Activated CD4-positive, alpha-beta T cell treated with anti-CD3 and anti-CD28 coated beads for 4 hours (primary cell): Measurements from ENCODE around the gene IRS2.
"Not testable (repeated sequence)": the region's sequence is repeated elsewhere in the genome, so short reads cannot be mapped to it uniquely, and the experiment has no call there.

ENCODE experiments used
- DNase-seq, 2 donors: peaks; one replicate each; pipeline ENCODE4 v3.0.0-alpha.2; 2020

IRS2 gene, protein sequence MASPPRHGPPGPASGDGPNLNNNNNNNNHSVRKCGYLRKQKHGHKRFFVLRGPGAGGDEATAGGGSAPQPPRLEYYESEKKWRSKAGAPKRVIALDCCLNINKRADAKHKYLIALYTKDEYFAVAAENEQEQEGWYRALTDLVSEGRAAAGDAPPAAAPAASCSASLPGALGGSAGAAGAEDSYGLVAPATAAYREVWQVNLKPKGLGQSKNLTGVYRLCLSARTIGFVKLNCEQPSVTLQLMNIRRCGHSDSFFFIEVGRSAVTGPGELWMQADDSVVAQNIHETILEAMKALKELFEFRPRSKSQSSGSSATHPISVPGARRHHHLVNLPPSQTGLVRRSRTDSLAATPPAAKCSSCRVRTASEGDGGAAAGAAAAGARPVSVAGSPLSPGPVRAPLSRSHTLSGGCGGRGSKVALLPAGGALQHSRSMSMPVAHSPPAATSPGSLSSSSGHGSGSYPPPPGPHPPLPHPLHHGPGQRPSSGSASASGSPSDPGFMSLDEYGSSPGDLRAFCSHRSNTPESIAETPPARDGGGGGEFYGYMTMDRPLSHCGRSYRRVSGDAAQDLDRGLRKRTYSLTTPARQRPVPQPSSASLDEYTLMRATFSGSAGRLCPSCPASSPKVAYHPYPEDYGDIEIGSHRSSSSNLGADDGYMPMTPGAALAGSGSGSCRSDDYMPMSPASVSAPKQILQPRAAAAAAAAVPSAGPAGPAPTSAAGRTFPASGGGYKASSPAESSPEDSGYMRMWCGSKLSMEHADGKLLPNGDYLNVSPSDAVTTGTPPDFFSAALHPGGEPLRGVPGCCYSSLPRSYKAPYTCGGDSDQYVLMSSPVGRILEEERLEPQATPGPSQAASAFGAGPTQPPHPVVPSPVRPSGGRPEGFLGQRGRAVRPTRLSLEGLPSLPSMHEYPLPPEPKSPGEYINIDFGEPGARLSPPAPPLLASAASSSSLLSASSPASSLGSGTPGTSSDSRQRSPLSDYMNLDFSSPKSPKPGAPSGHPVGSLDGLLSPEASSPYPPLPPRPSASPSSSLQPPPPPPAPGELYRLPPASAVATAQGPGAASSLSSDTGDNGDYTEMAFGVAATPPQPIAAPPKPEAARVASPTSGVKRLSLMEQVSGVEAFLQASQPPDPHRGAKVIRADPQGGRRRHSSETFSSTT (N-terminal part only)

DNA sequence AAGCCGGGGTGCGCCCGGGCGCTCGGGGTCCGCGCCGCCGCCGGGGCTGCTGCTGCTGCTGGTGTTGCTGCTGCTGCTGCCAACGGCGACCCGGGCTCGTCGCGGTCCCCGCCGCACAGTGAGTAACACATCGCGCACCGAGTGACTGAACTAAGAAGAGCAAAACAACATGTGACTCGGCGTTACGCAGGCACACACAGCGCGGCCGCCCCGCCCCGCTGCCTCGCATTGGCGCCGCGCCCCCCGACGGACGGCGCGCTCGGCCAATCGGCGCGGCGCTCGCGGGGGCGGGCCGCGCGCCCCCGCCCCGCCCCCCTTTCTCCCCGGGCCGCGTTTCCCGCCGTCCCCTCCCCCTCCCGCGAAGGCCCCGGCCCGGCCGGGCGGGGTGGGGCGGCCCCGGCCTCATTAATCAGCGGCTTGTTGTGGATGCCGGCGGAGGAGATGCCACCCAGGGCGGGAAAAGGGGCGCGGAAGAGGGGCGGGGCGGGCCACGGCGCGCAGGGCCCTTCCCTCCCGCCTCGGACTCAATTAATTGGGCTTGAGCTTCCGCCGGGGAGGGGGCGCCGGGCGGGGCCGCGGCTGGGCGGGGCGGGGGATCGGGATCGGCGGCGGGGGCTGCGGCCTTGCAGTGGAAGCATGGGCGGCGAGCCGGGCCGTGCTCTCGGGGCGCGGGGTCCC lies at the start of gene IRS2:
Gene IRS2, minus strand, starts transcription at position 127 of the 678 bp plus-strand sequence. CDS start 530 bp downstream, outside the sequence.
- peak; percentile 91 for DNase-seq

DNA sequence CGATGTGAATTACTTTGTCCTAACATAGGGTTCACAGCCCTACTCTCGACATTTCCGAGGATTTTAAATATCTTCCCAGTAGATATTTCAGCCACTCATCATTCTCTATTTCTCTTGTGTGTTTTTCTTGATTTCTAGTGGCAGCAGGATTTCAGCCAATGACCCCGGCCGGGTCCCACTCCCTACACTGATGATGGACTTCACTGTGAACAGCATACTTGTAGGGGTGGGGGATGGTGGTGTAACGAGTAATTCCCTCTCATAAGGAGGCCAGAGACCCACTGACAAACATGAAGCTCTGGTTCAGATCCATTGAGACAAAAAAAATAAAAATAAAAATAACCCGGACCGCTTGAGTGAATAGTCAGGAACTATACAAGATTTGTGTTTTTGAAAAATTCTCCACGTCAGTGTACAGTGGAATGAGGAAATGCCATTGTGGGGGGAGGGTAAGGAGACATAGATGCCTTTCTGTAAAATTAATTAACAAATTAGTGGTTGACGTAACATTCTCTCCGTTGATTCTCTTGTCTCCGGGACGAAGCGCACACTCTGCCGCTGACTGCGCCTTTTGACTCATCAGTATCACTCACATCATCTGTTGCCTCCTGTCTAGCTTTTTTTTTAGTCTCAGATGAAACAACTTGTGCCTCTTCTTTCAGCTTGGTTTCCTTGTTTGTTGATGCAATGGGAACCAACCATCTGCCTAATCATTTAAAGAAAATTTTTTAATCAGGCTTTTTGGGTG lies 48.8 kb upstream of the IRS2 start:
- DNase-seq = no peak

DNA sequence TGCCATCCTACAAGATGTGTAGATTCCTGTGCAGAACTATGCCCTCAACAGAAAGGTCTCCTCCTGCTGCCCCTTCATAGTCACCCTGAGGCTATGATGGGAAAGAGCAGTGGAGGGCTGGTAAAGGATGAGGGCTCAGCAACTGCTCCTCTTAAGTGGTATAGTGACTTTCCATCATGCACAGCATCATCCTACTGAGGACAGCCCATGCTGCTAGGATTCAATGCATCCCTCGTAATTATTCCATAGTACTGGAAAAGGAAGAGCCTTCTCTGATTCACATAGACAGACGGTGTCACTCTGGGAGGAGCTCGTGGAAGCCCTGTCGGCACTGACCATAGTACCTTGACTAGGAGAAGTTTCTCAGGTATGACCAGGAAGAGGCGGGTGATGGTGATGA lies 47.6 kb upstream of the IRS2 start:
- DNase-seq = no peak

DNA sequence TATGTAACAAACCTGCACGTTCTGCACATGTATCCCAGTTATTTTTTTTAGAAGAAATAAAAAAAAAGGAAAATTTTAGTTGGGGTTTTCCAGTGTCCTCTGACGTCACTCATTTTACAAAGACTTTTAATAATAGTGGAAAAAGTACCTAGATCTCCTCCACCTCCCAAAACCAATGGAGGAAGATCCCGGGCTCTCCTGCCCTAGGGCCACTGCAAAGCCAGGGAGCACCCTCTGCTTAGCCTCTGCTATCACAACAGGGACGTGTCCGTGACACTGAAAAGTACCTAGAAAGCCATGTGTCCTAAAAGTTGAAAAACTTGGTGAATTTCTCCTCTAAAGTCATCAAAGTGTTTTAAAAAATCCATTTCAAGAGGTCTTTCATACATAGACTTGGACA lies 46.7 kb upstream of the IRS2 start:
- DNase-seq = no peak

DNA sequence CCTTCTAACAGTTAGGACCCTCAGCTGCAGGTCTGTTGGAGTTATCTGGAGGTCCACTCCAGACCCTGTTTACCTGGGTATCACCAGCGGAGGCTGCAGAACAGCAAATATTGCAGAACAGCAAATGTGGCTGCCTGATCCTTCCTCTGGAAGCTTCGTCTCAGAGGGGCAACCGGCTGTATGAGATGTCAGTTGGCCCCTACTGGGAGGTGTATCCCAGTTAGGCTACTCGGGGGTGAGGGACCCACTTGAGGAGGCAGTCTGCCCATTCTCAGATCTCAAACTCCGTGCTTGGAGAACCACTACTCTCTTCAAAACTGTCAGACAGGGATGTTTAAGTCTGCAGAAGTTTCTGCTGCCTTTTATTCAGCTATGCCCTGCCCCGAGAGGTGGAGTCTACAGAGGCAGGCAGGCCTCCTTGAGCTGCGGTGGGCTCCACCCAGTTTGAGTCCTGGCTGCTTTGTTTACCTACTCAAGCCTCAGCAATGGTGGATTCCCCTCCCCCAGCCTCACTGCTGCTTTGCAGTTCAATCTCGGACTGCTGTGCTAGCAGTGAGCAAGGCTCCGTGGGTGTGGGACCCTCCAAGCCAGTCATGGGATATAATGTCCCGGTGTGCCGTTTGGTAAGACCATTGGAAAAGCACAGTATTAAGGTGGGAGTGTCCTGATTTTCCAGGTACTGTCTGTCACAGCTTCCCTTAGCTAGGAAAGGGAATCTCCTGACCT lies 42.4 kb upstream of the IRS2 start:
- DNase-seq = not testable (repeated sequence)

DNA sequence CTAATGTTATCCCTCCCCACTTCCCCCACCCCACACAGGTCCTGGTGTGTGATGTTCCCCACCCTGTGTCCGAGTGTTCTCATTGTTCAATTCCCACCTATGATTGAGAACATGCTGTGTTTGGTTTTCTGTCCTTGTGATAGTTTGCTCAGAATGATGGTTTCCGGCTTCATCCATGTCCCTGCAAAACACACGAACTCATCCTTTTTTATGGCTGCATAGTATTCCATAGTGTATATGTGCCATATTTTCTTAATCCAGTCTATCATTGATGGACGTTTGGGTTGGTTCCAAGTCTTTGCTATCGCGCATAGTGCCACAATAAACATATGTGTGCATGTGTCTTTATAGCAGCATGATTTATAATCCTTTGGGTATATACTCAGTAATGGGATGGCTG lies 36.8 kb upstream of the IRS2 start:
- not testable (repeated sequence) for DNase-seq

DNA sequence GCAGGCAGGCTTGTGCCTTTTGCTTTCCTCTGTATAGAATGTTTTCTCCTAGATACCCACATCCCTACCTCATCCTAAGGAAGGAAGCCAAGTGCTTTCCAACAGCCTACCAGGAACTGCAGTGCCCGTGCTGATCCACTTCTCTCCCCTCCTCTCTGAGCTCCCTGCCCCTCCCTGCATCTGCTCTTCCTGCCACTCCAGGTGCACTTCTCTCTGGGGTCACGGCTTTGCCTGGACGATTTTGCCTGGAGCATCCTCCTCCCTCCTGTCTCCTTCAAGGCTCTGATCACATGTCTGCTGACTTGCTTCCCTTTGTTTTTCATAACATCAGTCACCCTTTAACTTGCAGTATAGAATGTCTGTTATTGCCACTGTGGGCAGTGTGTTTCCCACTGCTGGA lies 34.7 kb upstream of the IRS2 start:
- no peak for DNase-seq

DNA sequence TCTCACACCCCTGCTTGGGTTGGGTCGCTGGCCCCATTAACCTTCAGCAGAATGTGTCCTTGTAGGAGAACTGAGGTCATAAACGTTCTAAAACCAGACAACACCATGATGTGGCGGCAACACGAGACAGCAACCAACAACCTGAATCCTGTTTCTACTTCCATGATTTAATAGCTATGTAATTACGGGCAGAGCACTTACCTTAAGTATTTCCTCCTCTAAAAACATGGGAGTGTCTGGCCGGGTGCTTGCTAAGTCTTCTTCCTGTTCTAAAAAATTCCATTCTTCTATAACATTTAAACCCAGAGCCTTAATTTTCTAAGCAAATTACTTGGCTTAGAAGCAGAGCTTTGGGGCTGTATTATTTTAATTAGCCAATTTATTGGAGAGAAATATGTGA lies 33.5 kb upstream of the IRS2 start:
- no peak for DNase-seq

DNA sequence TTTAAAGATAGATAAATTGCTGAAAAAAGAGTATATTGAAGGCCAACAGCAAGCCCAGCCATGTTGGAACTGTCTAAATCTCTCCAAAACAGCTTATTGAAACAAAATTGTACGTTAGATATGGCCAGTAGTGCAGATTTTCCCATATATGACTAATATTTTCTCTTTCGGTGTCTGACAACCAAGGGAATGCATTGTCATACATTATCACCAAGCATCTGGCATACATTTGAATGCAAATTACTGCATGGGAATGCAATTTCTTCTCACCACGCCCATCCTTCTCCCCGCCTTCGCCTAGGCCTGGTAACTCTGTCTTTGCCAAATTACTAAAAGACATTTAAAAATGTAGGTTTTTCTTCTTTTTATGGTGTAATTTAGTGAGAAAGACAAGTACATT lies 32.5 kb upstream of the IRS2 start:
- no peak for DNase-seq

DNA sequence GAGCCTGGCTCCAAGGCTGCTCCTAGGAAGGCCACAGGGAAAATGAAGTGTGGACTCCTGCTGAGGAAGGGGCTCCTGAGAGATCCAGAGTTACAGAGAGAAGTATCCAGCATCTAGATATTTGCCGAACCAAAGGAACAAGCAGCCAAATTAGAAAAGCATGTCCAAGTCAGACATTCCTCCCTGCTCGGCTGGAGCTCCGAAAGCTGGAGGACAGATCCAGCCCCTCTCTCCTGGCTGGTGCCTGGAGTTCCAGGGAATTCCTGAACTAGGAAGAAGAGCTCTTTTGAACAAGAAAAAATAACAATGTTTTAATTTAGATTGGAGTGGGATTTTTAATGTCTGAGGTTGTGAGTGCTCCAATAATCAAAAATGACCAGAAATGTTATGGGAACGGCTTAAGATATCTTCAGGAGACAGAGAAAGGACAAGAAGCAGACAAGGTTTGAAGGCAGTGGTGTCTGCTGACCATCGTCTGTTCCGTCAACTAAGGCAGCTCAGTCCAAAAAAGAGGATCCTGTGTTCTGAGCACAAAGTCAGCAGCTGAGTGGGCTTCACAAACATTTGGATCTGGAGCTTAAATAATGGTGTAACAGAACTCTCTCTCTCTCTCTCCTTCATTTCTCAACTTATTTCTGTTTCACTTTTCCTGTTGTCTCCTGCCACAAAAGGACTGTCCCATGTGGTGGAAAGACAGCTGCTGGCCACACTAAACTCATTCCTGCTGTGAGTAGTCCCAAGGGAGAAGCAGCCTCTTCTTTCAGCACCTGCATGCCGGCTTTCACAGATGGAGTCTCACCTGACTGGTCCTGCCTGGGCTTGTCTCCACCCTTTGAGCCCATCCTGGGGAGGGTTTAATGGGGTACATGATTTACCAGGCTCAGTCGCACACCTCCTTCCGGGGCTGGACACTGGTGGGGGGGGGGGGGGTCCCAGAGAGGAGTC lies 31.5 kb upstream of the IRS2 start:
- no peak for DNase-seq

DNA sequence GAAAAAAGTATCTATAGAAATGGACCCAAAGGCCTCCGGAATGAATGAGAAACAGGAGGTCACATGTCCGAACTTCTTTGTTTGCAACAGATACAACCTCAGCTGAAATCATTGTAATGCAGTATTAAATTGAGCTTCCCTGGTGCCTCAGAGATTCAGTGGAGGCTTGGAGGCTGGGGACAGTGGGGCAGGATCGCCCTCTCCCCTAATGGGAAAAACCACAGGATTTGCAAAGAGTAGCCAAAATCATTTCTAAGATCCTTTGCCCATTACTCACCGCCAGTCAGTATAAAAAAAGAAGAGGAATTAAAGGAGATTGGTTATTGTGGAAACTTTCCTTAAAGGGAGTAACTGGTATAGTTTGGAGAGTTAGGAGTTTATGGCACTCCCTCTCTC lies 30.4 kb upstream of the IRS2 start:
- DNase-seq = no peak

DNA sequence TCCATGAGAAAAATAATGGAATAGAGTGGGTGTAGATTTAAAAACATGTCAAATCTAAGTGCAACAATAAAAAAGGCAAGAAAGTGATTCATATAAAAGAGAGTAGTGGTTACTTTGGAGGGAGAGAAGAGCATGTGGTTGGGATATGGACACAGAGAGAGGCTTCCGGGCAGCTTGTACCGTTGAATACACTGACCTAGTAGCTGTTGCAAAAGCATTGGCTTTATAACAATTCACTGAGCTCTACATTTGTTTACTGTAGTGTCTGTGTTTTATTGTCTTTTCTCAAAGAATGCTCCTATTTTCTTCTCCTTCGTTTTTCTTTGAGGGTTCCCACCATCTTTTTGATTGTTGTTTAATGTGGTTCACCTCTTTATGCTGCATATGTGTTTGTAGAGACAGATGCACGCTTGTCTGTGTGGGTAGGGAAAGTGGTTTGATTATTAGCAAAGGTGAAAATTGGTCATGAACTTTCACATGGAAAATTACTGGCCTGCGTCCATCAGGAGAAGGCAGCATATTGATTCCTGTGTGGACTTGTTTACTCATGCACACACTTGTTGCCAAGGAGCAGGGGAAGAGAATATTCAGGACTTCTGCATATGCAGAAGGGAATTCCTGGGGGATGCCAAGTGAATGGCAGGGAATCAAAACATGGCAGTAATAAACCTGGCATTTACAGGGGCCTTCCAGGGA lies 29.9 kb upstream of the IRS2 start:
- no peak for DNase-seq

DNA sequence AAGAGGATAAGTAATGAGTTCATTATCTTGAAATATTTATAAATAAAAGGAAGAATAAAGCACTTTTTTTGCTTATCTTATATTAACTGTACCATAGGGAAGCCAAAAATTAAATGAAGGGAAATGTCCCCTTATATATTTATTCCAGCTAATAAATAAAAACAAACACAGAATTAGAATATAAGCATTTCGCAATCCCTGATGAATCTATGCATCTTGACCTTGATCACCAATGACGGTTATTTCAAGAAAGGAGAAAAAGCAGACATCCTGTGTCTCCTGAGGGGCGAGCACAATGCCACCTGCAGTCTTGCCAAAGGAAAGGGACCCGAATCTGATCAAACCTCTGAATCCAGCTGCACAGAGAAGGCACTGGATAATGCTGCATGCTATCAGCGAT lies 29.3 kb upstream of the IRS2 start:
- DNase-seq = no peak

DNA sequence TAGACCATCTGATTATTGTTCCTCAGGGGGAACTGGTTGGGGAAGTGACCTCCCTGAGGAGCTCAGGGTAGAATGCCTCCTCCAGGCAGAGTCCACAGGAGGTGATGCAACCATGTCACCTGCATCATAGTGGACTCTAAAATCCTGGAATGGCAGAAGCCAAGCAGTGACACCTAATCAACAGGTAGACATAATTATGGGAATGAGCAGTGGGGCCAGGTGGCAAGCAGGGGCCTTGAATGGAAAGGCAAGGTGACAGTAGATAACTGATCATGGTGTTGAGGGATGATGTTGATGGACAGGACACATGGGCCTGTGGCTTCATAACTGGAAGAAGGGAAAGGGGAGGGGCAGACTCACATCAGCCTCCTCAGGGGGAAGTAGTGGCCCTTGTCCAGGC lies 27.3 kb upstream of the IRS2 start:
- DNase-seq = no peak

DNA sequence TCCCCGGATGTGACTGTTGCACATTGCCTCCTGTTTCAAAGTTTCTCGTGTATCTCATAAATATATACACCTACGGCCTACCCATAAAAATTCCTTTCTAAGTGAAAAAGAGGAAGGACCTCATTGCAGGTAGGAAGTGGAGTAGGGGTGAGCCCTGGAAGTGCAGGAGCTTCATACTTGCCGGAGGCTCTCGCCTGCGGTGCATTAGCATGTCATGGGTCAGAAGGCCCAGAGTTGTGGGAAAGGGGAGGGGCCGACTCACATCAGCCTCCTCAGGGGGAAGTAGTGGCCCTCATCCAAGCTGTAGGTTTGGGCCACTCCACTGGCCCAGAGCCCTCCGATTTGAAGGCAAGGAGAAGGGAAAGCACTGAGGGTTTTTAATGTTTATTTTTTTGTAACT lies 26.0 kb upstream of the IRS2 start:
- DNase-seq = no peak

DNA sequence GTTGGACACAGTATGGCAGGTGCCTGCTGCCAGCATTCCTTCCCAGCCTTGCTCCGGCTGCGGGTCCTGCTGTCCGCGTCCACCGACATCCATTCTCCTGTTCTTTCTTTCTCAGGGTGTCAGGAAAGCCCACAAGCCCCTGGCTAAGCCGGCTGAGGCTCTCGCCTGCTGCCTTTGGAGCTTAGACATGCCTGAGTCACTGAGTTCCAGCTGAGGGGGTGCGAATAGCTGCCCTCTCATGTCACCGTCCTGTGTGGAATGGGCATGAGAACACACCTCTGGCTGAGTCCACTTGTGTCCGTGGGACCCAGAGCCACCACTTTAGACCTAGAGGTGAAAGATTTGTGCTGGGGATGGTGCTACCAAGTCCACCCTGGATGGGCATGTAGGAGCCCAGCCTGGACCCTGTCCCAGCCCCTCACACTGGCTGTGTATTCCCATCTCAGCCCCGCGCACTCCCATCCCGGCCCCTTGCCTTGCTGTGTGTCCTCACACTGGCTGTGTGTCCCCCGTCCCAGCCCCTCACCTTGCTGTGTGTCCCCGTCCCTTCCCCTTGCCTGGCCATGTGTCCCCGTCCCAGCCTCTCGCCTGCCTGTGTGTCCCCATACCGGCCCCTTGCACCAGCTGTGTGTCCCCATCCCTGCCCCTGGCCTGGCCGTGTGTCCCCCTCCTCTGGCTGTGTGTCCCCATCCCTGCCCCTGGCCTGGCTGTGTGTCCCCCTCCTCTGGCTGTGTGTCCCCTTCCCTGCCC lies 24.6 kb upstream of the IRS2 start:
- no peak for DNase-seq

DNA sequence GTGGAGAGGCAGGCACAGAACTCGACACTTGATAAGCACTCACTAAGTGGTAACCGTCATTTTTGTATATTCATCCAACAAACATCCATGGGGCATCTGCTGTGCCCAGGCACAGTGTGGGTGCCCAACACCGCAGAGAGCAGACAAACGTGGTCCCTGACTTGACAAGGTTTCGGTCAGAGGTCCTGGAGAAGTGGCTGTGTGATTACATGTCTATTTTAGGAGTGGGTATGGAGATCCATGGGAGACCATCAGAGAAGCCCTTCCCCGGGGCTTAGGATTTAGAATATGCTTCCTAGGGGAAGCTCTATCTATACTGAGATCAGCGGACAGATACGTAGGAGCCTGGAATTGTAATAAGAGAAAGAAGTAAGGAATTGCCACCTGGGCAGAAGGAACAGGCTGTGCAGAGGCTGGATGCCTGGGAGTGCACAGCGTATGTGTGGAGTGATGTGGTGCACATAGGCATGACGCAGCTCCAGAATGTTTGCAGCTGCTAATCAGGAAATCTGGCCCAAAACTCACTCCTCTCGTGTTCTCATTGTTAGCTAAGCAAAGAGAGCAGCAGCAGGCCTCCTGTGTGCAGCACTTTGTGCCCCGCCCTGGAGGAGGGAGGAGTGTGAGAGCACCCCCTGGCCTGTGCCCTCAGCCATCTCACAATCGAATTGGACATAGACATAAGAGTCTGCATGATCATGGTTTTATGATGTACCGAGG lies 23.0 kb upstream of the IRS2 start:
- no peak for DNase-seq

DNA sequence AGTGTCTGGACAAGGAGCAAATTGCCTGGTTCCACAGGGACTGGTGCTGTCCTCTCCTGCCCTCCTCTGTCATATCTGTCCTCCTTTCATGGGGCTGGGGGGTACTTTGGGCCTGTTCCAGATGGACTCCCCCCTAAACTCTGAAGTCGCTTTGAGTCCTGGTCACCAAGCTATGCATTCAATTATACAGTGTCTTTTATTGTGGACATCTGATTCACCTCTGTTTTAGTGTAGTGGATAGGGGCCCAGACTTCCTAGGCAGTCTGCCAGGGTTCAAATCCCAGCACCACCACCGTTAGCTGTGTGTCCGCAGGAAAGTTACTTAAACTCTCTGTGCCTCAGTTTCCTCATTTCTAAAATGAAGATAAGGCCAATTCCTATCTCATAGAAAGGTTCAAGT lies 21.0 kb upstream of the IRS2 start:
- DNase-seq = no peak
